NCI-H345 (cell line): Measurements from ENCODE around the gene LRP8.

Experiments
- DNase-seq: peaks from one replicate; lab custom pipeline; 2025; lab: John Stamatoyannopoulos, UW

Gene LRP8

GRCh38 chr1:53321776-53322602, 5.9 kb downstream of the LRP8 start:
- no peak for DNase-seq

- no peak for DNase-seq
Observed at GRCh38 chr1:53321366-53321765, 6.5 kb downstream of the LRP8 start.

- DNase-seq = no peak
Observed at GRCh38 chr1:53320646-53321045, 7.2 kb downstream of the LRP8 start.

GRCh38 chr1:53319296-53320101, 8.4 kb downstream of the LRP8 start:
- no peak for DNase-seq

GRCh38 chr1:53317646-53318539, 10.0 kb downstream of the LRP8 start:
- DNase-seq = no peak

- no peak for DNase-seq
Observed at GRCh38 chr1:53316766-53317581, 10.9 kb downstream of the LRP8 start.

- DNase-seq = no peak
Observed at GRCh38 chr1:53316424-53316765, 11.5 kb downstream of the LRP8 start.

- DNase-seq = no peak
Observed at GRCh38 chr1:53315456-53316423, 12.1 kb downstream of the LRP8 start.

GRCh38 chr1:53315046-53315445, 12.8 kb downstream of the LRP8 start:
- no peak for DNase-seq

- no peak for DNase-seq
Observed at GRCh38 chr1:53314606-53315005, 13.3 kb downstream of the LRP8 start.

- DNase-seq = no peak
Observed at GRCh38 chr1:53314096-53314495, 13.8 kb downstream of the LRP8 start.

GRCh38 chr1:53313556-53313955, 14.3 kb downstream of the LRP8 start:
- DNase-seq = no peak

- DNase-seq = no peak
Observed at GRCh38 chr1:53311702-53312305, 16.1 kb downstream of the LRP8 start.

- DNase-seq = no peak
Observed at GRCh38 chr1:53310847-53311681, 16.8 kb downstream of the LRP8 start.

GRCh38 chr1:53309802-53310201, 18.1 kb downstream of the LRP8 start:
- DNase-seq = no peak

- no peak for DNase-seq
Observed at GRCh38 chr1:53308506-53308905, 19.4 kb downstream of the LRP8 start.

GRCh38 chr1:53307037-53307436, 20.8 kb downstream of the LRP8 start:
- DNase-seq = no peak

GRCh38 chr1:53306168-53306567, 21.7 kb downstream of the LRP8 start:
- DNase-seq = no peak

- DNase-seq = no peak
Observed at GRCh38 chr1:53305650-53306049, 22.2 kb downstream of the LRP8 start.
